Measurements from ENCODE around the gene TM4SF18. TPM values are rescaled to one million over a fixed set of nuclear protein-coding genes. Genes with fewer than 3 reads are reported as not detected.

The TM4SF18 gene
- total RNA-seq, 1 experiment from 2014 or later: 0.34 TPM

DNA sequence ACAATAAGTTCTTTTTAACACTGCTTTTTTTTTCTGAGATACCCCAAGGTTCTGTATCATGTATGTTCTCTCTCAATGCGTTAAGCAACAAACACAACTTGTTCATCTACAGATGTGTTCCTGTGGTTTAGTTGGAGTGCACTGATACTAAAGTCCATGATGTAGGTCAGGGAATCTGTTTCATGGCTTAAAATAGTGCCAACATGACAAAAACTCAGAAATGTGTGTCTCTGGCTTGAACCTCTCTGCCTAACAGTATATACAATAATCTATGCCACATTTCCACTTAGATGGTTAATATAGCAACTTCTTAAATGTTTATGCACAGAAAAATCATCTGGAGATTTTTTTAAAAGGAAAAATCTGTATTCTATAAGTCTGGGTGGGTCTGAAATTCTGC, 51.1 kb downstream of the TM4SF18 start:
- no peaks in the 10 kb centered on the region for H3K79me2 ChIP-seq (ENCODE audit: insufficient read depth, low read length)
- H3K4me1 ChIP-seq (ENCODE audit: control insufficient read depth in 1 of 2, insufficient read depth in 2 of 2, low read length in 2 of 2): no peaks in the 10 kb centered on the region
- H3K9me3 ChIP-seq (ENCODE audit: control insufficient read depth in 1 of 2, insufficient read depth in 1 of 2, low read depth in 1 of 2, low read length in 2 of 2): no peaks in the 10 kb centered on the region
- intact Hi-C loops (cut with micrococcal nuclease): no loop called here
- TF ChIP-seq SP1 (IDR thresholded peaks at IDR 0.05; ENCODE audit: low read depth): no peak
- TF ChIP-seq JUND (IDR thresholded peaks at IDR 0.05): no peak
- no peak for TF ChIP-seq SIN3A (IDR thresholded peaks at IDR 0.05; ENCODE audit: low read depth)
- TF ChIP-seq, protein P1, sequence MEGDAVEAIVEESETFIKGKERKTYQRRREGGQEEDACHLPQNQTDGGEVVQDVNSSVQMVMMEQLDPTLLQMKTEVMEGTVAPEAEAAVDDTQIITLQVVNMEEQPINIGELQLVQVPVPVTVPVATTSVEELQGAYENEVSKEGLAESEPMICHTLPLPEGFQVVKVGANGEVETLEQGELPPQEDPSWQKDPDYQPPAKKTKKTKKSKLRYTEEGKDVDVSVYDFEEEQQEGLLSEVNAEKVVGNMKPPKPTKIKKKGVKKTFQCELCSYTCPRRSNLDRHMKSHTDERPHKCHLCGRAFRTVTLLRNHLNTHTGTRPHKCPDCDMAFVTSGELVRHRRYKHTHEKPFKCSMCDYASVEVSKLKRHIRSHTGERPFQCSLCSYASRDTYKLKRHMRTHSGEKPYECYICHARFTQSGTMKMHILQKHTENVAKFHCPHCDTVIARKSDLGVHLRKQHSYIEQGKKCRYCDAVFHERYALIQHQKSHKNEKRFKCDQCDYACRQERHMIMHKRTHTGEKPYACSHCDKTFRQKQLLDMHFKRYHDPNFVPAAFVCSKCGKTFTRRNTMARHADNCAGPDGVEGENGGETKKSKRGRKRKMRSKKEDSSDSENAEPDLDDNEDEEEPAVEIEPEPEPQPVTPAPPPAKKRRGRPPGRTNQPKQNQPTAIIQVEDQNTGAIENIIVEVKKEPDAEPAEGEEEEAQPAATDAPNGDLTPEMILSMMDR (IDR thresholded peaks at IDR 0.05 in 2 of 3, conservative IDR thresholded peaks at IDR 0.05 in 1 of 3; ENCODE audit: borderline replicate concordance in 1 of 3, insufficient read depth in 1 of 3, low read depth in 2 of 3, low read length in 2 of 3): no peak
- TF ChIP-seq, protein P2, sequence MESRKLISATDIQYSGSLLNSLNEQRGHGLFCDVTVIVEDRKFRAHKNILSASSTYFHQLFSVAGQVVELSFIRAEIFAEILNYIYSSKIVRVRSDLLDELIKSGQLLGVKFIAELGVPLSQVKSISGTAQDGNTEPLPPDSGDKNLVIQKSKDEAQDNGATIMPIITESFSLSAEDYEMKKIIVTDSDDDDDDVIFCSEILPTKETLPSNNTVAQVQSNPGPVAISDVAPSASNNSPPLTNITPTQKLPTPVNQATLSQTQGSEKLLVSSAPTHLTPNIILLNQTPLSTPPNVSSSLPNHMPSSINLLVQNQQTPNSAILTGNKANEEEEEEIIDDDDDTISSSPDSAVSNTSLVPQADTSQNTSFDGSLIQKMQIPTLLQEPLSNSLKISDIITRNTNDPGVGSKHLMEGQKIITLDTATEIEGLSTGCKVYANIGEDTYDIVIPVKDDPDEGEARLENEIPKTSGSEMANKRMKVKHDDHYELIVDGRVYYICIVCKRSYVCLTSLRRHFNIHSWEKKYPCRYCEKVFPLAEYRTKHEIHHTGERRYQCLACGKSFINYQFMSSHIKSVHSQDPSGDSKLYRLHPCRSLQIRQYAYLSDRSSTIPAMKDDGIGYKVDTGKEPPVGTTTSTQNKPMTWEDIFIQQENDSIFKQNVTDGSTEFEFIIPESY (IDR thresholded peaks at IDR 0.05; ENCODE audit: extremely low read depth, insufficient replicate concordance, low read length): no peak
- peak overlapping the region; percentile 63 for H2AFZ ChIP-seq (ENCODE audit: low read depth, low read length, poor library complexity, severe bottlenecking)
- H3K4me3 ChIP-seq (replicated peaks in 1 of 2; ENCODE audit: low read depth in 1 of 2, low read length in 2 of 2): no peak overlapping the region
- no peak overlapping the region for H3K27ac ChIP-seq (ENCODE audit: low read depth, low read length)
- ATAC-seq (no peak), DNase-seq (ENCODE audit: low read depth, low spot score) (no peak)
- BruUV-seq (replicated peaks): no TSS peak
- H3K9me2 ChIP-seq (ENCODE audit: insufficient read depth): no peaks in the 10 kb centered on the region
- no peaks in the 10 kb centered on the region for H3K27me3 ChIP-seq (ENCODE audit: insufficient read depth, low read length)
- ChIA-PET RAD21 (ENCODE audit: low non-redundant PET in 1 of 2, low total read pairs in 2 of 2, uncharacterized antibody in 2 of 2, unreplicated experiment in 2 of 2) (no interaction called here), POLR2A (no interaction called here), CTCF (interaction anchor here (1.5 kb wide), 1 partner anchor 327 kb away, joined by 6 read pairs; no protein-coding TSS in a partner anchor)
- H3K36me3 ChIP-seq (ENCODE audit: control insufficient read depth in 1 of 2, insufficient read depth in 2 of 2, low read length in 2 of 2): no peaks in the 10 kb centered on the region
- H3K9ac ChIP-seq (ENCODE audit: low read length): no peak overlapping the region
- H4K20me1 ChIP-seq (ENCODE audit: insufficient read depth): no peaks in the 10 kb centered on the region
- H3K4me2 ChIP-seq (ENCODE audit: low read length): no peak overlapping the region

Data from HCT116 (cell line).